Uterus (tissue), 4 donors: Measurements from ENCODE around the gene RIT2. TPM values are rescaled to one million over a fixed set of nuclear protein-coding genes. Genes with fewer than 3 reads are reported as not detected.

Experiments
- DNase-seq, 2 donors: peaks; one replicate each; pipeline ENCODE4 v3.0.0-alpha.2; 2019 to 2020
- H3K27ac ChIP-seq, 2 donors: fragments of 200-600 bp; sonication (generic); 1 replicate in 1 of 2; 2 replicates in 1 of 2; pipeline ENCODE4 v1.5.1; 2016 to 2018
- H3K27me3 ChIP-seq, 2 donors: fragments of 200-600 bp; sonication (generic); one replicate each; pipeline ENCODE4 v1.5.1; 2018 to 2019; ENCODE audit warnings: control low read depth in 1 of 2
- H3K36me3 ChIP-seq, 2 donors: fragments of 200-600 bp; sonication (generic); one replicate each; pipeline ENCODE4 v1.5.1; 2019; ENCODE audit warnings: control low read depth in 1 of 2
- H3K4me1 ChIP-seq, 2 donors: fragments of 200-600 bp; sonication (generic); one replicate each; pipeline ENCODE4 v1.5.1; 2018 to 2019; ENCODE audit warnings: control low read depth in 1 of 2
- H3K4me3 ChIP-seq, 2 donors: fragments of 200-600 bp; sonication (generic); 1 replicate in 1 of 2; 2 replicates in 1 of 2; pipeline ENCODE4 v1.5.1; 2018 to 2019; ENCODE audit warnings: mild to moderate bottlenecking in 1 of 2
- H3K9me3 ChIP-seq, 2 donors: fragments of 200-600 bp; sonication (generic); one replicate each; pipeline ENCODE4 v1.5.1; 2019; ENCODE audit warnings: control low read depth in 1 of 2
- CTCF ChIP-seq, 4 experiments: fragments of 200-600 bp in 2 of 4; fragments of 450-650 bp in 2 of 4; sonication (generic) in 2 of 4; IDR thresholded peaks; one replicate each; pipeline ENCODE4 v1.5.1; 2016 to 2019; ENCODE audit warnings: antibody characterized with exemption in 4 of 4, mild to moderate bottlenecking in 2 of 4, moderate library complexity in 1 of 4
- POLR2A ChIP-seq, 2 donors: fragments of 450-650 bp; IDR thresholded peaks; one replicate each; pipeline ENCODE4 v1.6.1; 2016; ENCODE audit warnings: antibody characterized with exemption in 2 of 2, mild to moderate bottlenecking in 1 of 2, moderate library complexity in 1 of 2
- intact Hi-C: fragments of 100-400 bp; cut with DNase I; formaldehyde crosslinking; loops from one replicate; pipeline ENCODE4 v1.15.1; 2023; ENCODE audit warnings: low total_unique reads
- total RNA-seq, 4 donors: library from RNA; depleted of rRNA in 3 of 4; stranded (reverse); fragments of >200 nt in 3 of 4; gene quantifications; one replicate each; pipeline versions ENCODE4 v1.1.0 to v1.2.4, GENCODE V29; 2014 to 2023
- donor health status: DM: yes; HTN: yes; CAD: no.

RIT2 gene
- total RNA-seq, 4 donors from 2014 or later: not detected

- H3K4me1 ChIP-seq: no peaks in the 10 kb centered on the region
- no peak overlapping the region for H3K27ac ChIP-seq
- DNase-seq: no peak
- no peak for TF ChIP-seq CTCF (IDR thresholded peaks at IDR 0.05)
- TF ChIP-seq POLR2A (IDR thresholded peaks at IDR 0.05): no peak
- no peaks in the 10 kb centered on the region for H3K36me3 ChIP-seq
- H3K9me3 ChIP-seq: no peaks in the 10 kb centered on the region
- H3K27me3 ChIP-seq: no peaks in the 10 kb centered on the region
- intact Hi-C loops: no loop called here
- H3K4me3 ChIP-seq: no peak overlapping the region
Measured at GRCh38 chr18:42828881-42829280, 286.6 kb downstream of the RIT2 start.

- no peak for DNase-seq
- TF ChIP-seq CTCF (IDR thresholded peaks at IDR 0.05) (no peak), POLR2A (IDR thresholded peaks at IDR 0.05) (no peak)
- Histone ChIP-seq H3K4me3 (no peak overlapping the region), H3K4me1 (no peaks in the 10 kb centered on the region), H3K36me3 (no peaks in the 10 kb centered on the region), H3K27me3 (no peaks in the 10 kb centered on the region), H3K27ac (no peak overlapping the region), H3K9me3 (no peaks in the 10 kb centered on the region)
- intact Hi-C loops: no loop called here
Measured at GRCh38 chr18:42824178-42824577, 291.3 kb downstream of the RIT2 start.

DNA sequence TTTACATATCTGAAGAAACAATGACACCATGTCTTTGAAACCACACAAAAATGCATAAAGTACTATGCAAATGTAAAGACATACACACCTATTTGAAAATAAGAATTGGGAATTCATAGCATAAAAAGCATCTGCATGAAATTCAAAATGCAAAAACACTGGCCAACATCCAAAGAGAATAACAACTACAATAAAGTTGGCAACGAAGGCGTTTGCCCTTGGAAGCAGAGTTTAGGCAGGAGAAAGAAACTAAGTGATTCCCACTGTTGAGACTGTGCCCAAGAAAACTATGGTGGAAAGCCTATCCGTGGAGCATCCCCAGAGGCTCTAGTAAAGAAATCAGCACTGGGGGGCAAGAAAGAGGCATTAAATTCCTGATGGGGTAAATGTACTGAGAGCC is 292.8 kb downstream of the RIT2 start:
- Histone ChIP-seq H3K4me1 (no peaks in the 10 kb centered on the region), H3K36me3 (no peaks in the 10 kb centered on the region), H3K4me3 (no peak overlapping the region), H3K9me3 (no peaks in the 10 kb centered on the region), H3K27ac (no peak overlapping the region), H3K27me3 (no peaks in the 10 kb centered on the region)
- DNase-seq: no peak
- intact Hi-C loops: no loop called here
- no peak for TF ChIP-seq POLR2A (IDR thresholded peaks at IDR 0.05)
- no peak for TF ChIP-seq CTCF (IDR thresholded peaks at IDR 0.05)

DNA sequence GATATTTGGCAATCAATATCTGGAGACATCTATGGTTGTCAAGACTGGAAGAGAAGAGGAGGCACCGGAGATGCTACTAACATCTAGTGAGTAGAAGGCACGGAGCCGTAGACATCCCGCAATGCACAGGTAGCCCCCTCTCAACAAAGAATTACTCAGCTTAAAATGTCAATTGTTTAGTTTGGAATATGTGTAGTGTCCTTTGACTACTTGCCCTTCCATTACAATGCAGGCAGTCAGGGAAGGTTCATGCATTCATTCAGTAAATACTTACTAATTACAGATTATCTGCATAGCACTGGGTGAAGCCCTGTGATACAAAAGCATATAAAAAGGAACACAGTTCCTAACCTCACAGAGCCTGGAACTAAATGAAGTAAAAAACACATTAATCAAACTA is 294.0 kb downstream of the RIT2 start:
- no peaks in the 10 kb centered on the region for H3K9me3 ChIP-seq
- H3K4me1 ChIP-seq: no peaks in the 10 kb centered on the region
- no peak overlapping the region for H3K27ac ChIP-seq
- TF ChIP-seq CTCF (IDR thresholded peaks at IDR 0.05): no peak
- TF ChIP-seq POLR2A (IDR thresholded peaks at IDR 0.05): no peak
- no peak overlapping the region for H3K4me3 ChIP-seq
- no peaks in the 10 kb centered on the region for H3K27me3 ChIP-seq
- intact Hi-C loops: no loop called here
- no peak for DNase-seq
- H3K36me3 ChIP-seq: no peaks in the 10 kb centered on the region

GRCh38 chr18:42814618-42815017 is 300.9 kb downstream of the RIT2 start:
- TF ChIP-seq POLR2A (IDR thresholded peaks at IDR 0.05) (no peak), CTCF (IDR thresholded peaks at IDR 0.05) (no peak)
- Histone ChIP-seq H3K27ac (no peak overlapping the region), H3K36me3 (no peaks in the 10 kb centered on the region), H3K4me1 (no peaks in the 10 kb centered on the region), H3K9me3 (no peaks in the 10 kb centered on the region), H3K27me3 (no peaks in the 10 kb centered on the region), H3K4me3 (no peak overlapping the region)
- DNase-seq: no peak
- intact Hi-C loops: no loop called here
